COR-L47 (cell line): ENCODE data around the gene SPDYC.
"Not testable (repeated sequence)": the region's sequence is repeated elsewhere in the genome, so short reads cannot be mapped to it uniquely, and the experiment has no call there.

Source experiments
- DNase-seq: peaks from one replicate; lab custom pipeline; 2025; lab: John Stamatoyannopoulos, UW

Gene SPDYC

DNA sequence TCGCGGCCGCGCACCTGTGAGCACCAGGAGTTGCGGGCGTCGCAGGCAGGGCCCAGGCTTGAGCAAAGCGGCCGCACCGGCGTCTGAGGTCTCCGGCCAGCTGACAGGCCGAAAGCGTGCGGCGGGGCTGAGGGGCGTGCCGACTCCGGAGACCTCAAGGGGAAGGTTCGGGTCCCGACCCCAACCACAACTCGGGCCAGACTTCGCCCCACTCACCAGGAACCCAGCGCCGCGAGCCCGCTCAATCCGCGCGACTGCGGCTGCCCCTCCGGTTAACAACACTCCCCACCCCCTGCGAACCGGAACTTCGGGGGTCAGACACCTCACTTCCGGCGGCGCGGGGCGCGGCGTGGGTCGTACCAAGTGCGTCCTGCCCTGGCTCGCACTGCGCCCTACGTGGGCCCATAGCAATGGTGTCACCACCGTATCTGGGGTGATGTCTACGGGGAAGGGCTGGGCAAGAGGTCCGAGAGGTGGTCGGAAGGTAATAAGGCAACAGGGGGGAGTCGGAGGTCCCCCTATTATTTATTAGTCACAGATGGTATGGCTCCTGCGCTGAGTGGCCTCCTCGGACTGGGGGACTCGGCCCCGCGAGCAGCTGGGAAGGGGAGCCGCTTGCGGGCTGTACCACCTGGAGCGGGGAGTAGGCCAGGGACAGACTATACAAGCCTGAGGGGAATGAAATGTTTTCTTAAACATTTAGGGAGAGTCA lies 35.6 kb upstream of the SPDYC start, which contains the start of gene SYVN1:
Gene SYVN1, minus strand, starts transcription at position 280 of the 712 bp plus-strand sequence. CDS start 918 bp downstream, outside the sequence.
- peak; percentile 84 for DNase-seq

DNA sequence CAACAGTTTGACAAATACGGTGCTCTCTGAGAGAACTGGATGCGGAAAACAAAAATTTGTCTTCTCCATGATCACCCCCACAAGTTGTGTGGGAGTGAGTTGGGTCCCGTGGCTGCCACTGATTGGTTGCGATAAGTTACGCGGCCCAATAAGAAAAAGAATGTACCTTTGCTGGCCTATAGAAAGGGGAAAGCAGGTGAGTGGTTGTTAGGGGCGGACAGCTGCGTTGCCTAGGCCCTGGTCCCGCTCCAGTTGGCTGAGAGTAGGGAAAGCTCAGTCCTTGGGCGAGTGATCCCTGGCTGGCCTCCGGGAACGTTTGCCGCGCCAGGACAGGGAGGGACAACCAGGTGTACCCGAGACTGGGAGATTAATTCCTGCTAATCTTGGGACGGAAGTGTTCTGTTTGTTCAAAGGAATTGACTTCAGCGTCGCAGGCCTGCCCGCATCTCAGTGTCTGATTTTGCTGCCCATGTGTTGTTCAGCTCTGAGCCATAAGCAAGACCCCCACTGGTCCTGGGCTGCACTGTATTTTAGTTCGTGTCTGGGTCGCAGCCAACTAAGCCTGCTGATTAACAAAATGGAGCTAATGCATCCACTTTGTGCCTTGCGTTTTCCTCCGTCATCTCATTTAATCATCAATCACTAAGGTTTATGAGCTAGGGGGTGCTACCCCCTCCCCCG lies 34.9 kb upstream of the SPDYC start:
- peak; percentile 97 for DNase-seq

DNA sequence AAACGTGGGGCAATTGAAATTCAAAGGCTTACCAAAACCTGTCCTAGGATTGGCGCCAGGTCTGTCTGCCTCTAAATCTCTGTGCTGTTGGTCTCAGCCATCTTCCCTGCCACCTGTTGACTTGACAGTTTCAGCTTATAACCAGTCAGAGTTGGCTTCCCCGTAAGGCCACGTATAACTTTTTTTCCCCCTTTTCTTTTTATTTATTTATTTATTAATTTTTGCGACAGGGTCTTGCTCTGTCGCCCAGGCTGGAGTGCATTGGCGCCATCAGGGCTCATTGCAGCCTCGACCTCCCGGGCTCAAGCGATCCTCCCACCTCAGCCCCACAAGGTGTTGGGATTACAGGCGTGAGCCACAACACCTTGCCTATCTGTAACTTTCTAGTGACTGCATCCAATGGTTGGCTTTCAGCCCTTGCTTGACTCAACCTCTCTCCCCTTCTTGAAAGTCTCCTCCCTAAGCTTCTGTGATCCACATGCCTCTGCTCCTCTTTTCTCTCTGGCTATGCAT lies 34.3 kb upstream of the SPDYC start:
- no peak for DNase-seq

DNA sequence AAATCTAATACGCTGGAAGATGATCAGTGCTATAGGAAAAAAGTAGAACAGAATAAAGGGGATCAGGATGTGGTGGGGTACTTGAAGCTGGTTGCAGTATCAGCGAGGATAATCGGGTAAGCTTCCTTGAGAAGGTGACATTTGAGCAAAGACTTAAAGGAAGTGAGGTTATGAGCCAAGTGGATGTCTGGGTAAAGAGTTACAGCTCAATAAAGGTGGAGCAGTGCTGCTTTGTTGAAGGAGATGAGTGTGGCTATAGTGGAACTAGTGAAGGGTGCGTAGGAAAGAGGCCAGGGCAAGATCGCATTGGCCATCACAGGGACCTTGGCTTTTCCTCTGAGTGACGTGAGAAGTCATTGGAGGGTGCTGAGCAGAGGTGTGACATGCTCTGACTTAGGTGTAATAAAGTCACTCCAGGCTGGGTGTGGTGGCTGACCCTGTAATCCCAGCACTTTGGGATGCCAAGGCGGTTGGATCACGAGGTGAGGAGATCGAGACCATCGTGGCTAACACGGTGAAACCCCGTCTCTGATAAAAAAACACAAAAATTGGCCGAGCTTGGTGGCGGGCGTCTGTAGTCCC lies 33.4 kb upstream of the SPDYC start:
- no peak for DNase-seq

DNA sequence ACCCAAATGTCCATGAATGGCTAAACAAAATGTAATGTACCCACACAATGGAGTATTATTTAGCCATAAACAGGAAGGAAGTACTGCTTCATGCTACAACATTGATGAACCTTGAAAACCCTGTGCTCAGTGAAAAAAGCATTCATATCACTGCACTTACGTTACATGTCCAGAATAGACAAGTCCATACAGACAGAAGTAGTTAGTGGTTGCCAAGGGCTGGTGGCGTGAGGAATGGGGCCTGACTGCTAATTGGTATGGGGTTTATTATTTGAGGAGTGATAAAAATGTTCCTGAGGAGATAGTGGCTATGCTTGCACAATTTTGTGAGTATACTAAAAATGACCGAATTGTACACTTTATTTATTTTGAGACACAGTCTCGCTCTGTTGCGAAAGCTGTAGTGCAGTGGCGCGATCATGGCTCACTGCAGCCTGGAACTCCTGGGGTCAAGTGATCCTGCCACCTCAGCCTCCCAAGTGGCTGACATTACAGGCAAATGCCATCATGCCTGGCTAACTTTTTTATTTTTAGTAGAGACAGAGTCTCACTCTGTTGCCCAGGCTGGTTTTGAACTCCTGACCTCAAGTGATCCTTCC lies 28.0 kb upstream of the SPDYC start:
- no peak for DNase-seq

DNA sequence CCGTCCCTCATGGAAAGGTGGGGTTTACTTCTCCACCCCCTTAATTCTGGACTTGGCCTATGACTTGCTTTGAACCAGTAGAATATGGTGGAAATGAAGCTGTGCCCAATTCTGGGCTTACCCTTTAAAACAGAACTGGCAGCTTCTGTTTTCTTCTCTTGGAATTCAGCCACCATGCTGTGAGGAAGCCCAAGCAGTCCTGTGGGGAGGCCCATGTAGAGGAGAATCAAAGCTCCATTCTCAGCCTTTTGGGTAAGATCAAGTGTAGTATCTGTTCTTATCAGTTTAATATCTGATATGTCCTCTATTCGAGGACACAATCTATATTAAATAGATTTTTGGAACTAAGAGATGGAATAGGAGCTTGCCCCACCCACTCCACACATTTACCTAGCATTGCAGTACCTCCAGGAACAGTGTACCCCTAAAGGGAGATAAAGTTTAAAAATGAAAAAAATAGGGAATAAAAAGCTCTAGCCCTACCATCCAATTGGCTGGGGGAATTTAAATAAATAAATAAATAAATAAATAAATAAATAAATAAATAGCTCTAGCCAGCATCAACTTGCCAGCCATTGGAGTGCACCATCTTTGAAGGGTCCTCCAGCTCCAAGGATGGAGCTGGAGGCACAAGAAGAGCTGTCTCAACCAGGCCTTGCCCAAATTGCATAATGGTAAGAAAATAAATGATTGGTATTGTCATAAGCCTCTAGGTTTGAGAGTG lies 22.5 kb upstream of the SPDYC start:
- no peak for DNase-seq

DNA sequence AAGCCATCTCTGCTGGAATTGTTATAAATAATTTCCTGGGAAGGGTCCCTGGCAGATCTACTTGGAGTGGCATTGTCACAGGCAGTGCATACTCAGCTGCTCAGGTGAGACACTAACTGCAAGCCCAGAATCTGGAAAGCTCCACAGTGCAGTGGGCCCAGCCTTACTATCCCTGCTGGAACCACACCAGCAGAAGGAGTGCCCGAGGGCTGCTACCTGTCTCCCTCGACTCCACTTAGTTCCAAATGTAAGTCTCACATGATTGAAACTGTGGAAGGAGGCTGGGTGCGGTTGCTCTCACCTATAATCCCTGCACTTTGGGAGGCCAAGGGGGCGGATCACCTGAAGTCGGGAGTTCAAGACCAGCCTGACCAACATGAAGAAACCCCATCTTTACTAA lies 21.4 kb upstream of the SPDYC start:
- no peak for DNase-seq

DNA sequence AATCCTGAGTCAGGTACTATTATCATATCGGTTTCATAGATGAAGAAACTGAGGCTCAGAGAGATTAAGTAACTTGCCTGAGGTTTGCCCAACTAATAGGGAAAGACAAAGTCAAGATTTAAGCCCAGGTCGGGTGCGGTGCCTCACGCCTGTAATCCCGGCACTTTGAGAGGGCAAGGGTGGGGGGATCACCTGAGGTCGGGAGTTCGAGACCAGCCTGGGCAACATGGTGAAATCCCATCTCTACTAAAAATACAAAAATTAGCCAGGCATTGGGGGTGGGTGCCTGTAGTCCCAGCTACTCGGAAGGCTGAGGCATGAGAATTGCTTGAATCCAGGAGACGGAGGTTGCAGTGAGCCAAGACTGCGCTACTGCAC lies 19.9 kb upstream of the SPDYC start:
- DNase-seq: not testable (repeated sequence)

DNA sequence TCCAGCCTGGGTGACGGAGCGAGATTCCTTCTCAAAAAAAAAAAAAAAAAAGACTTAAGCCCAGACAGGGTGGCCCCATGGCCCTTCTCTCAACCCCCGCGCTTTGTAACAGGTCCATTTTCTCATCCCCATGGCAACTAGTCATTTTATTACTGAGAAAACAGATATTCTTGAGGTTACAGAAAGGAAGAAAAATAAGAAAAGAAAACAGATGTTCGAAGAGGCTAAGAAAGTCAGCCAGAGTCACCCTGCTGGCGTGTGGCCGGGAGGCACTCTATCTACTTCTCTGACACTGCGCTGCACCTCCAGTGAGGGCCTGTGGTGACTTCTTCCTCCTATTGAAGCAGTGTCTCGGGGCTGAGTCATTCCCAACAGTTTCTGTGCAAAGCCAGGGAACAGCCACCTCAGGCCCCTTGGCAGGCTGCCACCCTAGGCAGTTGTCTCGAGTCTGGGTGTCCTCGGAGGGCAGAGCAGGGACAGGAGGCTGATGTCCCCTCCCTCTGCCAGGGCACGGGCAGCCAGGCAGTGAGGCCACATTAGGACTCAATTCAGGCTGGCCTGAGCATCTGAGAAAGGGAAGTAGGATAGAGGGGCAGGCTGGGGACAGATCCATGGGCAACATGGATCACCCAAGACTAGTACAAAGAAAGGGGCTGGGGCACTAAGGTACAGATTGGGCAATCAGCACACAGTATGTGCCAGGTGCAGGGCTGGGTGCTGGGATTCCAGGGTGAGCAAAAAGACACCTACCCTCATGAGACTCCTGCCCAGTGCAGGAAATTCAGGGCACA lies 19.3 kb upstream of the SPDYC start:
- DNase-seq: peak; percentile 62

DNA sequence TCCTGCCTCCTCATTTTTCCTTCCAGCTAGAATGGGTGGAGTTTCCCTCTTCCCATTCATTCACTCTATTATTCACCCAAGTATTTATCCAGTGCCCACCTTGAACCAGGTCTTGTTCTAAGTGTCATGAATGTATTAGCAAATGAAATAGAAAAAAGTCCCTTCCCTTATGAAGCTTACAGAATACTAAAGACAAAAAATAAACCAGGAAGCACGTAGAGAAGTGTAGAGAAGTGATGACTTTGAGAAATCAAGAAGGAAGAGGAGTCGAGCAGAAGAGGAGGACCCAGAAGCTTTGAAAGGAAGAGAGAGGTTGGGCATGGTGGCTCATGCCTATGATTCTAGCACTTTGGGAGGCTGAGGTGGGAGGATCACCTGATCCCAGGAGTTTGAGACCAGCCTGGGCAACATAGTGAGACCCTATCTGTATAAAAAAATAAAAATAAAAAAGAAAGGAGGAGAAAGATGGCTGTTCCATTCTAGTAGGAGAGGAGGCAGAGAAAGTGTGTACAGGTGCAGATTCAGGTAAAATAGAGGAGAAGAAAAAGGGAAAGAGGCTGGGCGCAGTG lies 18.6 kb upstream of the SPDYC start:
- no peak for DNase-seq

DNA sequence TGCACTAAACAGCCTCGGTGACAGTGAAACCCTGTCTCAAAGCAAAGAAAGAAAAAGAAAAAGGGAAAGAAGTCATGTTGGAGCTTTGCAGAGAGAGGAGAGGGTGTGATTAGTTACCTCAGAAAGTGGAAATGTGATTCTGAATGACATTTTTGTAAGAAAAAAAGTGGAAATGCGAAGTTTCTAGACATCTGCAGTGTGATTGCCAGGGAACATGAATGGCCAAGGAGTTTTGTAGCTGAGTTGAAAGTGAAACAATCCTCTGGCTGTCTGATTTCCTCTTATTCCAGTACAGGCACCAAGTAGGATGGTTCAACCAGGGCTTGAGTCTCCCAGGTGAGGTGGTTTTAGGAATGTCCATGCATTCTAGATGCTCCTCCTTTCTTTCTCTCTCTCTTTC lies 17.9 kb upstream of the SPDYC start:
- DNase-seq: no peak

DNA sequence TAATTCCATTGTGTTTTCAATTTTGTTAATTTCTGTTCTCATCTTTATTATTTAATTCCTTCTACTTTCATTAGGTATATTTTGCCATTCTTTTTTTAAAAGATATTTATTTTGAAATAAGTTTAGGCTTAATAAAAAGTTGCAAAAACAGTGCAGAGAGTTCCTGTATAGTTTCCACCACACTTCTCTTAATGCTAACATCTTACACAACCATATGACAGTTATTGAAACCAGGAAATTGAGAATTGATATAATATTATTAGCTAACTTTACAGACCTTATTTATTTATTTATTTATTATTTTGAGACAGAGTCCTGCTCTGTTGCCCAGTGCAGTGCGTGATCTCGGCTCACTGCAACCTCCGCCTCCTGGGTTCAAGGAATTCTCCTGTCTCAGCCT lies 13.8 kb upstream of the SPDYC start:
- DNase-seq: no peak

DNA sequence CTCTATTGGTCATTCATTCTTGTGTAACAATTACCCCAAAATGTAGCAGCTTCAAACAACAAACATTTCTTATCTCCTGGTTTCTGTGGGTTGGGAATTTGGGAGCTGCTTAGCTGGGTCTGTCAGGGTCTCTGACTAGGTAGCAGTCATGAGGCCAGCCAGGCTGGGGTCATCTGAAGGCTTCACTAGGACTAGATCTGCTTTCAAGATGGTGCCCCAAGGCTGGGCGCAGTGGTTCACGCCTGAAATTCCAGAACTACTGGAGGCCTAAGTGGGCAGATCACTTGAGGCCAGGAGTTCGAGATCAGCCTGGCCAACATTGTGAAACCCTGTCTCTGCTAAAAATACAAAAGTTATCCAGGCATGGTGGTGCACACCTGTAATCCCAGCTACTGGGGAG lies 13.1 kb upstream of the SPDYC start:
- DNase-seq: no peak

DNA sequence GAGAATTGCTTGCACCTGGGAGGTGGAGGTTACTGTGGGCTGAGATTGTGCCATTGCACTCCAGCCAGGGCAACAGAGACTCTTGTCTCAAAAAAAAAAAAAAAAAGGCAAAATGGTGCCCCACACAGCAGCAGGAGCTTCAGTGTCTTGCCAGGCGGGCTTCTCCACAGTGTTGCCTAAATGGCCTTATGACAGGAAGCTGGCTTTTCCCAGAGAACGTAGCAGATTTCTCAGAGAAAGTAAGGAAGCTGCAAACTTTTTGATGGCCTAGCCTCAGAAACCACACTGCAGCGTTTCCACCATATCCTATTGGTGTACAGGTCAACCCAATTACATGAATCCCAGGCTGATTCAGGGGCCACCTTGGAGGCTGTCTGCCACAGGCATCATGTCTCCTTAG lies 12.7 kb upstream of the SPDYC start:
- no peak for DNase-seq

DNA sequence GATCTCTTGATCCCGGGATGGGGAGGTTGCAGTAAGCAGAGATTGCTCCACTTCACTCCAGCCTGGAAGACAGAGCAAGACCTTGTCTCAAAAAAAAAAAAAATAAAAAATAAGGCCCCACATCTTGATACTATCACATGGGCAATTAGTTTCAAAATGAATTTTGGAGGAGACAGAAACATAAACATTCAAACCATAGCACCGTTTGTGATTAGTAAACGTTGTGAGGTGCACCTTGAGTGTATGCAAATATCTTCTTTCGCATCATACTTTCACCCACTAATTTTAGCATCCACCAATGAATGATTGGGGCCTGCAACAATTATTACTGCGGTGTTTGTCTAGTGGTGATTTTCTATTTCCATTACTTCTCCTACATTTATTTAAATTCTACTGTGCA lies 11.0 kb upstream of the SPDYC start:
- DNase-seq: no peak

DNA sequence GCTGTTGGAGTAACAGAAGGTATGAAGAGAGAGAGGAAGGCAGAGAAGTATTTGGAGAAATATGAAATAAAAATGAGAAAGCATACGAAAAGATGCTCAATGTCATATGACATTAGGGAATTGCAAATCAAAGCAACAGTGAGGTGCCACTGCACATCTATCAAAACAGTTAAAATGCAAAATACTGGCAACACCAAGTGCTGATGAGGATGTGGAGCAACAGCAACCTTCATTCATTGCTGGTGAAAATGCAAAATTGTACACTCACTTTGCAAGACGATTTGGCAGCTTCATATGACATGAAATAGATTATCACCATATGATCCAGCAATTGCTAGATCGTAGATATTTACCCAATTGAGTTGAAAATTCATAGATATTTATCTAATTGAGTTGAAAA lies 9.4 kb upstream of the SPDYC start:
- no peak for DNase-seq

DNA sequence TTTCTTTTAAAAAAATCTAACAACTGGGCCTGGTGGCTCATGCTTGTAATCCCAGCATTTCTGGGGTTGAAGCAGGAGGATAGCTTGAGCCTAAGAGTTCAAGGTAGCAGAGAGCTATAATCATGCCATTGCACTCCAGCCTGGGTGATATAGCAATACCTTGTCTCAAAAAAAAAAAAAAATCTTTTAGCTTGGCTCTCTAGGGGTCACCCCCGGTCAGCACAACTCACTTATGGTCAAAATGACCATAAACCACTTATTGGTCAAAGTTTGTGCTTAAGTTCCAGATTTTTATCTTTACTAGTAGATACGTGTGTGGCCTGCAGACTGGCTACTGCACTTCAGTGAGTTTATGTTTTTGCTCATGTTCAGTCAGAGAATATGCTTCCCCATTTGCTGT lies 6.3 kb upstream of the SPDYC start:
- no peak for DNase-seq

DNA sequence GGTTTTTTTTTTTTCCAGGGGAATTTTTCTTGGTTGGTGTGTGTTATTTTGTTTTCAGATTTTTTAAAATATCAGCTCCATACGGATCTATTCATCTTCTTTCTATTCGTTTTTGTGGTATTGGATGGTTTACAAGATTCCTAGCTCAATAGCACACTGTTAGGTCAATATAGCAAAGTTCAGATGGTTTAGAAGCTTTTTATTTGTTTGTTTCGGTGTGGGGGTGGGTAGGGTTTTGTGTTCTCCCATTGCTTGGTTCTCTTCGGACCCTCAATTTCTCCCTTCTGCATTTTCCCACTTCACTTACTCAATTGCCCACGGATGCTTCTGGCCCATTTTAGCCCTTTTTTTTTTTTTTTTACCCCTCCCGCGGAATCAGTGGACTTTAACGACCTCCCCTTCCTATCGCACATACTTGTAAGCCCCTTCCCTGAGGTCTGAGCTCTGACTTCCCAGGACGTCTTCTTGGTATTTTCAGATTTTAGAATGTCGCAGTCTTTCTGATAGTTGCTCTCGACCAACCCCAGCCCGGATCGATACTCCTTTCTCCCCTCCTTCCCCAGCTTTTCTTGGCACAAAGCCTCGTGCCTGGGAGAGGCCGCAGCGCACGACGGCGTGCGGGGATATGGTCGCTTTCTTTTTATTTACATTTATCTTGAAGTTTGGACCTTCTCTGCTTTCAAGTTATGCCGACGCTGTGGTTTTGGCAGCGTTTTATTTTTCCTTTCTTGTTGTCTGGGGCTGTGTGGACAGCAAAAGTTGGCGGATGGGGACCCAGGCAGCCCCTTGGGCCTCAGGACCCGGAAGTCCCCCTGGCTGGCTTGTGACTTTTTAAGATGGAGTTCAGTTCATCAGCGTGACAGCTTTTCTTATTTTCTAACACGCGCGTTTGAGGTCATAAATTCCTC lies 4.4 kb upstream of the SPDYC start:
- DNase-seq: no peak

DNA sequence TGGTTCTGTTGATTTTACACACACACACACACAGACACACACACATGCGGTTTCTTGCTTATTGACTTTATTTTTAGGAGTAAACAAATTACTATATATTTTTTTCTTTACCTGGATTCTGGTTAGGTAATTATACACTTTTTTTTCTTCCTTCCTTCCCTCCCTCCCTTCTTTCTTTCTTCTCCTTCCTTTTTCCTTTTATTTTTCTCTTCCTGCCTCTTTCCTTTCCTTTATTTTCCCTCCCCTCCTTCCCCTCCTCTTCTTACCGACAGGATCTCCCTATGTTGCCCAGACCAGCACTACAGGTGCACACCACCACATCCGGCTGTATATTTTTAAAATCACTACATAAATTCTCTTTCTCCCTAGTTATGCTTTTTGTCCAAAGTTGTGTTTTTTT lies 3.1 kb upstream of the SPDYC start:
- no peak for DNase-seq

DNA sequence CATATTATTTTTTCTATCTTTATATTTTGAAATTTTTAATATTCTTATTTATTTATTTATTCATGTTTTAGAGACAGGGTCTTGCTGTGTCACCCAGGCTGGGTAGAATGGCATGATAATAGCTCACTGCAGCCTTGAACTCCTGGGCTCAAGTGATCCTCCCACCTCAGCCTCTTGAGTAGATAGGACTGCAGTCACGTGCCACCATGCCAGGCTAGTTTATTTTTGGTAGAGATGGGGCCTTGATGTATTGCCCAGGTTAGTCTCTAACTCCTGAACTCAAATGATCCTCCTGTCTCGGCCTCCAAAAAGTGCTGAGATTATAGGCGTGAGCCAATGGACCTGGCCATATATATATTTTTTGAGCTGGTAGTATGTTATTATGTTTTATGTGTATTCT lies 2.4 kb upstream of the SPDYC start:
- no peak for DNase-seq
